Measurements from ENCODE around the gene DHRS9. TPM values are rescaled to one million over a fixed set of nuclear protein-coding genes. Genes with fewer than 3 reads are reported as not detected.

Gene DHRS9
- total and polyA plus RNA-seq, 2 experiments from 2014 or later = not detected

DNA sequence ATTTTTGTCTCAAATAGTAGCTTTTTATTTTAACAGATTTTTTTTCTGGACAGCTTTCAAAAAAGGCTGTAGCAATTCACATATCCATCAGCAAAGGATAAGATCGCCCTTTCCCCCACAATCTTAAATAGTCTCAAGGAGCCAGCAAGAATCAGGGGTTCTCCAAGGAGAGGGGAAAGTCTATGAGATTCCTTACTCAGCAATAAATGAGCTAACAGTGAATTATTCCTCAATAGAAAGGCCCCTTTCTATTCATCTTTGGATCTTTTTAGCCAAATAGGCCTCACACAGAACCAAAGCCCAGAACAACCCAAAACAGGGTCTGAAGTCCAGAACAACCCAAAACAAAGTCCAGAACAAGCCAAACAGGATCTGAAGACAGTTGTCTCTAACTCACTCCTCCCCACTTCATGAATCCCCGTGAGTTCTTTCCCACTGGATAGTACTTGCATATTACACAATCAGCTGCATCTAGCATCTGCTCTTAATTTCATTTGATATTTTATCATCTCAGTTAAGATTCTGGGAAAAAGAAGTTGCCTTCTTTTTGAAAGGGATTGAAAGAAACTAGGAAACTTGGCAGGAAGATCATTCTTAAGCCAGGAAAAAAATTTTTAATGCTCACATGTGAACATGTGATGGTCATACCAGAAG, 3.4 kb upstream of the DHRS9 start:
- H3K4me1 ChIP-seq (ENCODE audit: insufficient read depth) = no peaks in the 10 kb centered on the region
- H3K4me2 ChIP-seq = no peak overlapping the region
- ATAC-seq (no peak), DNase-seq (ENCODE audit: low spot score) (no peak)
- no peaks in the 10 kb centered on the region for H3K27me3 ChIP-seq (ENCODE audit: insufficient read depth)
- TF ChIP-seq CREB1 (CRISPR knock-in tag; IDR thresholded peaks at IDR 0.05; ENCODE audit: low read depth) (no peak), POLR2AphosphoS5 (IDR thresholded peaks at IDR 0.05; ENCODE audit: low read depth) (no peak), ZNF114 (CRISPR knock-in tag; IDR thresholded peaks at IDR 0.05) (no peak), NANOG (IDR thresholded peaks at IDR 0.05; ENCODE audit: borderline replicate concordance) (no peak), EZH2phosphoT487 (IDR thresholded peaks at IDR 0.05; ENCODE audit: unreplicated experiment) (no peak), EZH2 (IDR thresholded peaks at IDR 0.05; ENCODE audit: low read depth, unreplicated experiment) (no peak), ZNF331 (CRISPR knock-in tag; IDR thresholded peaks at IDR 0.05; ENCODE audit: low read depth) (no peak), ETS1 (IDR thresholded peaks at IDR 0.05) (no peak), JUNB (IDR thresholded peaks at IDR 0.05; ENCODE audit: unreplicated experiment) (no peak), STAT1 (IDR thresholded peaks at IDR 0.05; ENCODE audit: unreplicated experiment) (no peak)
- TF ChIP-seq, protein P1, sequence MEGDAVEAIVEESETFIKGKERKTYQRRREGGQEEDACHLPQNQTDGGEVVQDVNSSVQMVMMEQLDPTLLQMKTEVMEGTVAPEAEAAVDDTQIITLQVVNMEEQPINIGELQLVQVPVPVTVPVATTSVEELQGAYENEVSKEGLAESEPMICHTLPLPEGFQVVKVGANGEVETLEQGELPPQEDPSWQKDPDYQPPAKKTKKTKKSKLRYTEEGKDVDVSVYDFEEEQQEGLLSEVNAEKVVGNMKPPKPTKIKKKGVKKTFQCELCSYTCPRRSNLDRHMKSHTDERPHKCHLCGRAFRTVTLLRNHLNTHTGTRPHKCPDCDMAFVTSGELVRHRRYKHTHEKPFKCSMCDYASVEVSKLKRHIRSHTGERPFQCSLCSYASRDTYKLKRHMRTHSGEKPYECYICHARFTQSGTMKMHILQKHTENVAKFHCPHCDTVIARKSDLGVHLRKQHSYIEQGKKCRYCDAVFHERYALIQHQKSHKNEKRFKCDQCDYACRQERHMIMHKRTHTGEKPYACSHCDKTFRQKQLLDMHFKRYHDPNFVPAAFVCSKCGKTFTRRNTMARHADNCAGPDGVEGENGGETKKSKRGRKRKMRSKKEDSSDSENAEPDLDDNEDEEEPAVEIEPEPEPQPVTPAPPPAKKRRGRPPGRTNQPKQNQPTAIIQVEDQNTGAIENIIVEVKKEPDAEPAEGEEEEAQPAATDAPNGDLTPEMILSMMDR (conservative IDR thresholded peaks at IDR 0.05; ENCODE audit: low read depth in 2 of 2) = no peak
- TF ChIP-seq, protein P2, sequence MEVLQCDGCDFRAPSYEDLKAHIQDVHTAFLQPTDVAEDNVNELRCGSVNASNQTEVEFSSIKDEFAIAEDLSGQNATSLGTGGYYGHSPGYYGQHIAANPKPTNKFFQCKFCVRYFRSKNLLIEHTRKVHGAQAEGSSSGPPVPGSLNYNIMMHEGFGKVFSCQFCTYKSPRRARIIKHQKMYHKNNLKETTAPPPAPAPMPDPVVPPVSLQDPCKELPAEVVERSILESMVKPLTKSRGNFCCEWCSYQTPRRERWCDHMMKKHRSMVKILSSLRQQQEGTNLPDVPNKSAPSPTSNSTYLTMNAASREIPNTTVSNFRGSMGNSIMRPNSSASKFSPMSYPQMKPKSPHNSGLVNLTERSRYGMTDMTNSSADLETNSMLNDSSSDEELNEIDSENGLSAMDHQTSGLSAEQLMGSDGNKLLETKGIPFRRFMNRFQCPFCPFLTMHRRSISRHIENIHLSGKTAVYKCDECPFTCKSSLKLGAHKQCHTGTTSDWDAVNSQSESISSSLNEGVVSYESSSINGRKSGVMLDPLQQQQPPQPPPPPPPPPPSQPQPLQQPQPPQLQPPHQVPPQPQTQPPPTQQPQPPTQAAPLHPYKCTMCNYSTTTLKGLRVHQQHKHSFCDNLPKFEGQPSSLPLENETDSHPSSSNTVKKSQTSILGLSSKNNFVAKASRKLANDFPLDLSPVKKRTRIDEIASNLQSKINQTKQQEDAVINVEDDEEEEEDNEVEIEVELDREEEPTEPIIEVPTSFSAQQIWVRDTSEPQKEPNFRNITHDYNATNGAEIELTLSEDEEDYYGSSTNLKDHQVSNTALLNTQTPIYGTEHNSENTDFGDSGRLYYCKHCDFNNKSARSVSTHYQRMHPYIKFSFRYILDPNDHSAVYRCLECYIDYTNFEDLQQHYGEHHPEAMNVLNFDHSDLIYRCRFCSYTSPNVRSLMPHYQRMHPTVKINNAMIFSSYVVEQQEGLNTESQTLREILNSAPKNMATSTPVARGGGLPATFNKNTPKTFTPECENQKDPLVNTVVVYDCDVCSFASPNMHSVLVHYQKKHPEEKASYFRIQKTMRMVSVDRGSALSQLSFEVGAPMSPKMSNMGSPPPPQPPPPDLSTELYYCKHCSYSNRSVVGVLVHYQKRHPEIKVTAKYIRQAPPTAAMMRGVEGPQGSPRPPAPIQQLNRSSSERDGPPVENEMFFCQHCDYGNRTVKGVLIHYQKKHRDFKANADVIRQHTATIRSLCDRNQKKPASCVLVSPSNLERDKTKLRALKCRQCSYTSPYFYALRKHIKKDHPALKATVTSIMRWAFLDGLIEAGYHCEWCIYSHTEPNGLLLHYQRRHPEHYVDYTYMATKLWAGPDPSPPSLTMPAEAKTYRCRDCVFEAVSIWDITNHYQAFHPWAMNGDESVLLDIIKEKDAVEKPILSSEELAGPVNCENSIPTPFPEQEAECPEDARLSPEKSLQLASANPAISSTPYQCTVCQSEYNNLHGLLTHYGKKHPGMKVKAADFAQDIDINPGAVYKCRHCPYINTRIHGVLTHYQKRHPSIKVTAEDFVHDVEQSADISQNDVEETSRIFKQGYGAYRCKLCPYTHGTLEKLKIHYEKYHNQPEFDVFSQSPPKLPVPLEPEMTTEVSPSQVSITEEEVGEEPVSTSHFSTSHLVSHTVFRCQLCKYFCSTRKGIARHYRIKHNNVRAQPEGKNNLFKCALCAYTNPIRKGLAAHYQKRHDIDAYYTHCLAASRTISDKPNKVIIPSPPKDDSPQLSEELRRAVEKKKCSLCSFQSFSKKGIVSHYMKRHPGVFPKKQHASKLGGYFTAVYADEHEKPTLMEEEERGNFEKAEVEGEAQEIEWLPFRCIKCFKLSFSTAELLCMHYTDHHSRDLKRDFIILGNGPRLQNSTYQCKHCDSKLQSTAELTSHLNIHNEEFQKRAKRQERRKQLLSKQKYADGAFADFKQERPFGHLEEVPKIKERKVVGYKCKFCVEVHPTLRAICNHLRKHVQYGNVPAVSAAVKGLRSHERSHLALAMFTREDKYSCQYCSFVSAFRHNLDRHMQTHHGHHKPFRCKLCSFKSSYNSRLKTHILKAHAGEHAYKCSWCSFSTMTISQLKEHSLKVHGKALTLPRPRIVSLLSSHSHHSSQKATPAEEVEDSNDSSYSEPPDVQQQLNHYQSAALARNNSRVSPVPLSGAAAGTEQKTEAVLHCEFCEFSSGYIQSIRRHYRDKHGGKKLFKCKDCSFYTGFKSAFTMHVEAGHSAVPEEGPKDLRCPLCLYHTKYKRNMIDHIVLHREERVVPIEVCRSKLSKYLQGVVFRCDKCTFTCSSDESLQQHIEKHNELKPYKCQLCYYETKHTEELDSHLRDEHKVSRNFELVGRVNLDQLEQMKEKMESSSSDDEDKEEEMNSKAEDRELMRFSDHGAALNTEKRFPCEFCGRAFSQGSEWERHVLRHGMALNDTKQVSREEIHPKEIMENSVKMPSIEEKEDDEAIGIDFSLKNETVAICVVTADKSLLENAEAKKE (CRISPR knock-in tag; IDR thresholded peaks at IDR 0.05) = no peak
- TF ChIP-seq, protein P3, sequence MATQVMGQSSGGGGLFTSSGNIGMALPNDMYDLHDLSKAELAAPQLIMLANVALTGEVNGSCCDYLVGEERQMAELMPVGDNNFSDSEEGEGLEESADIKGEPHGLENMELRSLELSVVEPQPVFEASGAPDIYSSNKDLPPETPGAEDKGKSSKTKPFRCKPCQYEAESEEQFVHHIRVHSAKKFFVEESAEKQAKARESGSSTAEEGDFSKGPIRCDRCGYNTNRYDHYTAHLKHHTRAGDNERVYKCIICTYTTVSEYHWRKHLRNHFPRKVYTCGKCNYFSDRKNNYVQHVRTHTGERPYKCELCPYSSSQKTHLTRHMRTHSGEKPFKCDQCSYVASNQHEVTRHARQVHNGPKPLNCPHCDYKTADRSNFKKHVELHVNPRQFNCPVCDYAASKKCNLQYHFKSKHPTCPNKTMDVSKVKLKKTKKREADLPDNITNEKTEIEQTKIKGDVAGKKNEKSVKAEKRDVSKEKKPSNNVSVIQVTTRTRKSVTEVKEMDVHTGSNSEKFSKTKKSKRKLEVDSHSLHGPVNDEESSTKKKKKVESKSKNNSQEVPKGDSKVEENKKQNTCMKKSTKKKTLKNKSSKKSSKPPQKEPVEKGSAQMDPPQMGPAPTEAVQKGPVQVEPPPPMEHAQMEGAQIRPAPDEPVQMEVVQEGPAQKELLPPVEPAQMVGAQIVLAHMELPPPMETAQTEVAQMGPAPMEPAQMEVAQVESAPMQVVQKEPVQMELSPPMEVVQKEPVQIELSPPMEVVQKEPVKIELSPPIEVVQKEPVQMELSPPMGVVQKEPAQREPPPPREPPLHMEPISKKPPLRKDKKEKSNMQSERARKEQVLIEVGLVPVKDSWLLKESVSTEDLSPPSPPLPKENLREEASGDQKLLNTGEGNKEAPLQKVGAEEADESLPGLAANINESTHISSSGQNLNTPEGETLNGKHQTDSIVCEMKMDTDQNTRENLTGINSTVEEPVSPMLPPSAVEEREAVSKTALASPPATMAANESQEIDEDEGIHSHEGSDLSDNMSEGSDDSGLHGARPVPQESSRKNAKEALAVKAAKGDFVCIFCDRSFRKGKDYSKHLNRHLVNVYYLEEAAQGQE (IDR thresholded peaks at IDR 0.05; ENCODE audit: unreplicated experiment) = no peak
- no peaks in the 10 kb centered on the region for H4K20me1 ChIP-seq (replicated peaks; ENCODE audit: insufficient read depth)
- Mint-ChIP-seq H3K36me3 (ENCODE audit: low read depth) (no peaks in the 10 kb centered on the region), H3K4me1 (peaks cover 8% of the 10 kb centered on the region; the same call in 1 of the 3 replicates), H3K27me3 (ENCODE audit: insufficient read depth, low read depth, poor library complexity) (no peaks in the 10 kb centered on the region), H3K4me3 (no peak overlapping the region), H3K9me3 (no peaks in the 10 kb centered on the region; the same call in 2 of the 3 replicates), H3K27ac (no peak overlapping the region)
- H3K9me2 ChIP-seq (ENCODE audit: insufficient read depth) = 0 out of 2 replicates have a peak, but pooled peaks cover 4% of the 10 kb centered on the region
- no peaks in the 10 kb centered on the region for H3K36me3 ChIP-seq (ENCODE audit: insufficient read depth)
- no peak overlapping the region for H2AFZ ChIP-seq
- H3K4me3 ChIP-seq = no peak overlapping the region
- H3K79me2 ChIP-seq (replicated peaks; ENCODE audit: insufficient read depth) = no peaks in the 10 kb centered on the region
- H3F3A ChIP-seq (replicated peaks; ENCODE audit: low read depth) = no peaks in the 10 kb centered on the region
- H3K27ac ChIP-seq (ENCODE audit: low read depth) = no peak overlapping the region
